GM13977 (cell line): ENCODE data around the gene NDNF.
A peak's percentile ranks its signal among the peaks of the same experiment; 100 is the strongest.

Source experiments
- DNase-seq: peaks from one replicate; pipeline ENCODE4 v3.0.0; 2012; ENCODE audit warnings: low spot score
- CTCF ChIP-seq: IDR thresholded peaks from 2 replicates; pipeline ENCODE4 v1.5.1; 2012; ENCODE audit warnings: mild to moderate bottlenecking, control low read depth; ENCODE audit not compliant: insufficient read depth; ENCODE audit errors: extremely low read depth, missing control alignments
- in situ Hi-C: fragments of 300-500 bp; cut with MboI; formaldehyde crosslinking; loops from one replicate; pipeline ENCODE4 v1.12.0; 2022; ENCODE audit warnings: low sequenced_read_pairs, low pct_unique_long_range_greater_than_20kb, mixed read lengths, inconsistent platforms; ENCODE audit not compliant: unreplicated experiment

The NDNF gene

GRCh38 chr4:121072224-121073003 lies at the start of gene NDNF:
Gene NDNF (minus strand): TSS chr4:121072535. CDS start chr4:121045837, 26,698 bp downstream.
- in situ Hi-C loops: no loop called here

GRCh38 chr4:121119715-121120114 lies 47.4 kb upstream of the NDNF start:
- TF ChIP-seq CTCF: no peak
- in situ Hi-C loops: no loop called here
- no peak for DNase-seq

More at GRCh38 chr4:121072224-121073003, at the start of gene NDNF:
- no peak for TF ChIP-seq CTCF
- peak; percentile 34 for DNase-seq

- DNase-seq: no peak
- no peak for TF ChIP-seq CTCF
- in situ Hi-C loops: no loop called here
These were observed 46.0 kb upstream of the NDNF start for GRCh38 chr4:121118344-121118743.

GRCh38 chr4:121114756-121115155 lies 42.4 kb upstream of the NDNF start:
- no peak for DNase-seq
- in situ Hi-C loops: no loop called here
- TF ChIP-seq CTCF: no peak

- no peak for DNase-seq
- in situ Hi-C loops: no loop called here
- peak; percentile 13 for TF ChIP-seq CTCF
These were observed 40.2 kb upstream of the NDNF start for GRCh38 chr4:121112530-121112929.

GRCh38 chr4:121108557-121108956 lies 36.2 kb upstream of the NDNF start:
- in situ Hi-C loops: no loop called here
- no peak for TF ChIP-seq CTCF
- no peak for DNase-seq
